AG04450 (cell line): Measurements from ENCODE around the gene STX10. TPM values are rescaled to one million over a fixed set of nuclear protein-coding genes. Genes with fewer than 3 reads are reported as not detected.

Experiments
- CTCF ChIA-PET: fragments of 300-600, 350-600 bp; formaldehyde crosslinking; extraction: SDS; loops from one replicate; lab custom pipeline; 2022; ENCODE audit warnings: antibody characterized with exemption, inconsistent platforms; lab: Charles Lee
- POLR2A ChIA-PET: fragments of 350-600 bp; formaldehyde crosslinking; extraction: SDS; loops from one replicate; lab custom pipeline; 2021; ENCODE audit warnings: antibody characterized with exemption, inconsistent platforms; lab: Yijun Ruan, JAX
- DNase-seq: peaks from one replicate; pipeline ENCODE4 v3.0.0-alpha.2; 2011; ENCODE audit warnings: low read depth, low spot score
- H3K27ac ChIP-seq: one replicate; pipeline ENCODE4 v1.5.1; 2012; ENCODE audit warnings: low read depth, low read length, control low read depth
- H3K27me3 ChIP-seq: one replicate; pipeline ENCODE4 v1.6.0; 2012; ENCODE audit warnings: low read length; ENCODE audit not compliant: control insufficient read depth, insufficient read depth
- H3K4me3 ChIP-seq: 2 replicates; pipeline ENCODE4 v1.5.1; 2011; ENCODE audit warnings: mild to moderate bottlenecking, low read depth, low read length, control low read depth
- H3K9me3 ChIP-seq: 2 replicates; pipeline ENCODE4 v1.5.1; 2012; ENCODE audit warnings: low read length; ENCODE audit not compliant: control insufficient read depth, insufficient read depth
- CTCF ChIP-seq: IDR thresholded peaks from 2 replicates; pipeline ENCODE4 v1.5.1; 2011; ENCODE audit warnings: low read depth, low read length, control low read depth, inconsistent platforms
- polyA plus RNA-seq: library from polyadenylated mRNA; depleted of rRNA; stranded (reverse); fragments of >200 nt; gene quantifications from 2 replicates; pipeline ENCODE4 v1.2.3, GENCODE V29; 2011

STX10 gene
- polyA plus RNA-seq, 1 experiment, result 47.9 TPM

GRCh38 chr19:13146763-13147563, 3.2 kb downstream of the STX10 start:
- Histone ChIP-seq H3K9me3 (peaks cover under 1% of the 10 kb centered on the region; the same call in 1 of the 2 replicates), H3K27me3 (no peaks in the 10 kb centered on the region), H3K27ac (no peak overlapping the region), H3K4me3 (no peak overlapping the region)
- DNase-seq, result no peak
- CTCF ChIA-PET, result interaction anchor here (0.6 to 1.9 kb wide), 2 partner anchors 85 to 169 kb away, joined by 3 to 6 read pairs; no protein-coding TSS in a partner anchor
- POLR2A ChIA-PET, result interaction anchor here (0.6 to 0.7 kb wide), 2 partner anchors 9 to 121 kb away, joined by 3 read pairs; no protein-coding TSS in a partner anchor
- TF ChIP-seq CTCF, result no peak

DNA sequence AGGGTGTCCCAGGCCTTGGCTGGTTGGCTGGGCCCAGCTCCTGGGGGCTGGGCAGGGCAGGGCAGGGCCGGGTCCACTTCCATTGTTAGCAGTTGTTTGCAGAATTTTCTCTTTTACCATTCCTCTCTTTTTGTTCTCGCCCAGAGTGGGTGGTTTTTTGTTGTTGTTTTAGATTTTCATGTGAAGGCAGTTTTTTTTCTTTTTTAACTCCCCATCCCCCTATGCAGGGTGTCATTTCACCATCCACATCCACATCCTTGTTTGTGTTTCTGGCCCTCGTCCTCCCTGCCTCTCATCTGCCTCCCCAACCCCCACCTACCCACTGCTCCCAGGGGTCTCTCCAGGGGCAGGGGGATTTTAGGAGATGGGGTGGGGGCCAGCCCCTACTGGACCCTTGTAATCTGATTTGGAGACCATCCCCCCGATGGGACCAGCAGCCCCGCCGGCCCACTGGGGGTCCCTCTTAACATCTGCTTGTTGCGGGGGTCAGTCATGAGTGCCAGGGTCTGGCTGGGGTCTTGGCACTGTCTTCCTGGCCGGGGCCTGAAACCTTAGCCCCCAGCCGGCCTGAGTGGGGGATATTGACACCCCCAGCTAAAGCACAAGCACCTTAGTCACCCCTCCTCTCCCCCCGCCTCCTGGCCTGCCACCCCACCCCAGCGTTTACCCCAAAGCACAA, 10.4 kb downstream of the STX10 start:
- Histone ChIP-seq H3K27ac (no peak overlapping the region), H3K27me3 (no peaks in the 10 kb centered on the region), H3K9me3 (no peaks in the 10 kb centered on the region; the same call in 1 of the 2 replicates), H3K4me3 (no peak overlapping the region)
- ChIA-PET CTCF (no interaction called here), POLR2A (no interaction called here)
- TF ChIP-seq CTCF, result no peak
- DNase-seq, result no peak

DNA sequence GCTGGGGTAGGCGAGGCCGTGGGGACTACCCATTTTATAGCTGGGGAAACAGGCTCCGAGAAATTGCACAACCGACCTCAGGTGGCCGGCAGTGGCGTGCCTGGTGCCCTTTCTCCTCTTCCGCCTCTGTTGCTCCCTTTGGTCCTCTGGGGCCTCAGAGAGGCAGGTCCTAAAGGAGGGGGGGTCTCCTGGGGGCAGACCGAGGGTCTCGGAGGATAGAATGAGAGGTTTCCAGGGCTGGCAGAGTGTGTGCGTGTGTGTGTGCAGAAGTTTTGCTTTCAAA, 11.3 kb downstream of the STX10 start:
- CTCF ChIA-PET, result no interaction called here
- no peak for TF ChIP-seq CTCF

GRCh38 chr19:13138171-13138915, 11.8 kb downstream of the STX10 start:
- Histone ChIP-seq H3K27me3 (no peaks in the 10 kb centered on the region), H3K9me3 (no peaks in the 10 kb centered on the region; the same call in 1 of the 2 replicates), H3K4me3 (no peak overlapping the region), H3K27ac (no peak overlapping the region)
- no peak for TF ChIP-seq CTCF
- no peak for DNase-seq
- ChIA-PET CTCF (no interaction called here), POLR2A (no interaction called here)

More for the DNA sequence above, 11.3 kb downstream of the STX10 start:
- Histone ChIP-seq H3K4me3 (no peak overlapping the region), H3K27me3 (no peaks in the 10 kb centered on the region), H3K27ac (no peak overlapping the region), H3K9me3 (no peaks in the 10 kb centered on the region; the same call in 1 of the 2 replicates)
- DNase-seq, result no peak
- POLR2A ChIA-PET, result no interaction called here
